Measurements from ENCODE around the gene PLOD1.
"Not testable (repeated sequence)": the region's sequence is repeated elsewhere in the genome, so short reads cannot be mapped to it uniquely, and the experiment has no call there.

PLOD1 gene

DNA sequence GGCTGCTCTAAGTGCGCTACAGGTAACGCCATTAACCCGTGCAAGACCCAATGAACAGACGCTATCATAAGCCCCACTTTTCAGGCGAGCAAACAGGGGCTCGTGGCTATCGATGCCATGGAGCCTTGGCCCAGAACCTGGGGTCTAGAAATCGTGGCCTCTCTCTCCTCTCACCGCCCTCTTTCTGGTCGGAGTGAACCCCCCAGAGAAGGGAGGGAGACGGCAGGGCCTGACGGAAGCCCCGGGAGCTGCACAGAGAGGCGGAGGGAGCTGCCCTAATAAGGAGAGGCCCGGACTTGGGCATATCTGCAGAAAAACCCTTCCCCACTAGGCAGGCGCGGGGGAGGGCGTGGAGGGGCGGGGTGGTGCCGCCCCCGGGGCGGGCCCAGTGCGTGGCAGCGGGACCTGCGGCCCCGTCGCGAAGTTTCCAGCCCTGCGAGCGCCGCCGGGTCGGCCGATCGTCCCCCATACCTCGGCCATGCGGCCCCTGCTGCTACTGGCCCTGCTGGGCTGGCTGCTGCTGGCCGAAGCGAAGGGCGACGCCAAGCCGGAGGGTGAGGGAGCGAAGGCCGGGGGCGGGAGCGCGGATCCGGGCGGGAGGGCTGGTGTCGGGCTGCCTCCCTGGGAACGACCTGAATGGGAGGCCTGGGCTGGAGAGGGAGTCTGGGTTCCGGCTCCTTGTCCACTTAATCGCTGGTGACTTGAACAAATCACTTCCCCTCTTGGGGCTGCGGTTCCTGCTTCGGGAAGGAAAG is at the start of gene PLOD1:
TSS of gene PLOD1 (plus strand) at position 416 of the 755 bp plus-strand sequence. CDS start at position 479, 63 bp downstream.
- no peak for DNase-seq

DNA sequence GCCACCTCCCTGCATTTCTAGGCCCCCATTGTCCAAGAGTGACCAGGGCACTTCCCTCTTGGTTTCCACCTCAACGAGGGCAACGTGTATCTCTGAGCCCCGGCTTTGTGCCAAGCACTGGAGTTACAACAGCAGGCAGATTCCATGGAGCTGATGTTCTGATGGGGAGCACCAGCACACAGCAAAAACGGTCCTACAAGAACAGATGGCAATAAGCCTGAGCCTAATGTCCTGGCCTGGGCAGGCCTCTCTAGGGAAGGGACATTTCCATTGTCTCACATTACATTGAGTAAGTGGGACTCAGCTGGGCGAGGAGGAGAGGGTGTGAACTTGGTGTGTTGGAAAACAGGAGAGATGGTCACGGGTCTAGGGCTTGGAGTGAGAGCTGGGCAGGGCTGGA is 48.6 kb upstream of the PLOD1 start:
- no peak for DNase-seq

DNA sequence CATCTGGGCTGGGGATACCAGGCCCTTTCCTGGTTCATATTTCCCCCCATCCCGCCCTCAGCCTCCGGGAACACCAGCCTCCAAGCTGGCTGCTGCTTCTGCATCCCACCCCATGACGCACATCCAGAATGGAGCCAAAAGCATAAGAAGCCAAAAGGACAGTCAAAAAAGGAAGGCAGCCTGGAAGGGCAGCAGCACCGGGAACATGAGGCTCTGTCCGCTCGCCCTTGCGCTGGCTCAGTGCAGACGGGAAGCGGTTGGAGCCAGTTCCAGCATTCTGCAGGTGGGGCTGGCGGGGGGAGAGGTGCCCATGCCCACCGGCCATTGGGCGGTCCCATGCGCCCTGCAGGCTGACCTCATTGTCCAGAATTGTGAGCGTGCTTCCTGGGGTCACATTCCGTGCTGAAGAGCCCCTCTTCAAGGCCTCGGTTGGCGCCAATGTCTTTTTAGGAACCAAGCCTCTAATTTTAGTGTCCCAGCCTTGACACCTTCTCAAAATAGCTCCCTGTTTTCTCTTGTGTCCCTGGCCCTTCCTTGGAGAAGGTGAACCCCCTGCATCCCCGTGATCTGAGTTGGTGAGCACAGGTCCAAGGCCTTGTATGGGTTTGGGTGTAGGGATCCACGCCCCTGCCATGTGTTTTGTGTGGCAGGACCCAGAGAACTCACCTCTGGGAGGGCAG is 47.4 kb upstream of the PLOD1 start:
- no peak for DNase-seq

DNA sequence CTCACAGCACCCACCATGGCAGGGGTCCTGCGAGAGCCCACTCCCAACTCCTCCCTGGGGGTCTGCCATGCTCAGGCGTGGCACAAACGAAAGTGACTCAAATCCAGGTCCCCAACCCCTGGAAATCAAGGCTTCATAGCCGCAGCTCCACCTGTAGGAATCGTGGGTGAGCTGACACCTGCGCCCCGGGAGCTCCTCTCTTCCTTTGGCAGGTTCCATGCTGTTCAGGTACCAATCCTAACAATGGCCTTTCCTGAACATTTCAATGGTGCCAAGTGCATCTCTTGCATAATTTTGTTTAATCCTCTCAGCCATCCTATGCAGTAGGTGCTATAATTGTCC is 46.9 kb upstream of the PLOD1 start:
- DNase-seq = no peak

DNA sequence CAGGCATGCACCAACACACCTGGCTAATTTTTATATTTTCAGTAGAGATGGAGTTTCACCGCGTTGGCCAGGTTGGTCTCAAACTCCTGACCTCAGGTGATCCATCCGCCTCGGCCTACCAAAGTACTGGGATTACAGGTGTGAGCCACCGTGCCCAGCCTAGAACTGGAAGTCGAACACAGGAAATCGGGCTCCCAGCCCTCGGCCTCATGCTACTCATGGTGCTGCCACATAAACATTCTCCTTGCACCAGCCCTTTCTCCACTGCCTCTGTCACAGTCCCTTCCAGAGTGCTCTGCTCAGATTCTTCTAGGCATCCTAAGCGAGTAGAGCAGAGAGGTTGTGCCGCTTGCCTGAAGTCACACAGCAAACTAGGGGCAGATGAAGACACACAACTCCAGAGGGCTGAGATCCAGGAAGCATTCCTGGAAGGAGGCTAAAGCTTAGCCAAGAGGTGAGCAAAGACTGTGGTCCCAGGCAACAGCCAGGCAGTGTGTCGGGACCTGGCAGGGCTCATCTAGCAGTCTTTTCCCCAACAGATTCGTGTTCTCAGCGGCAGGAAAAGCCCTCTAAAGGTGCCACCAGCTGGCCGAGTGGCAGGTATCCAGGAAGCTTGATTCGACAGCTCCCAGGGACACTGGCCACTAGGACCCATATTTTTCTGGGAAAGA is 46.2 kb upstream of the PLOD1 start:
- DNase-seq = no peak

DNA sequence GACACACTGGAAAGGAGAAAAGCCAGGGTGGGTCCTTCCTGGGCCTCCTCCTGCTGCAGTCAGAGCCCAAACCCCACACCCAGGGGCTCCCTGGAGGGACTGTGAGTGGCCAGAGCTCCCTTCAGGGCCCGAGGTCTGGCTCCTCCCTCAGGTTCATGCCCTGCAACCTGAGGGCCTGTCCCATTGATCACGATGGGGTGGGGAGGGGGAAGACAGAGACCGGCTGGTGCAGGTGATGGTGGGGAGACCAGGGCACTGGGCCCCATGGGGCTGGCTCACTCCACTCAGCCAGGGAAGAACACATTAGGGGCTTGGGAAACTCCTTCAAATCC is 45.7 kb upstream of the PLOD1 start:
- DNase-seq = no peak

DNA sequence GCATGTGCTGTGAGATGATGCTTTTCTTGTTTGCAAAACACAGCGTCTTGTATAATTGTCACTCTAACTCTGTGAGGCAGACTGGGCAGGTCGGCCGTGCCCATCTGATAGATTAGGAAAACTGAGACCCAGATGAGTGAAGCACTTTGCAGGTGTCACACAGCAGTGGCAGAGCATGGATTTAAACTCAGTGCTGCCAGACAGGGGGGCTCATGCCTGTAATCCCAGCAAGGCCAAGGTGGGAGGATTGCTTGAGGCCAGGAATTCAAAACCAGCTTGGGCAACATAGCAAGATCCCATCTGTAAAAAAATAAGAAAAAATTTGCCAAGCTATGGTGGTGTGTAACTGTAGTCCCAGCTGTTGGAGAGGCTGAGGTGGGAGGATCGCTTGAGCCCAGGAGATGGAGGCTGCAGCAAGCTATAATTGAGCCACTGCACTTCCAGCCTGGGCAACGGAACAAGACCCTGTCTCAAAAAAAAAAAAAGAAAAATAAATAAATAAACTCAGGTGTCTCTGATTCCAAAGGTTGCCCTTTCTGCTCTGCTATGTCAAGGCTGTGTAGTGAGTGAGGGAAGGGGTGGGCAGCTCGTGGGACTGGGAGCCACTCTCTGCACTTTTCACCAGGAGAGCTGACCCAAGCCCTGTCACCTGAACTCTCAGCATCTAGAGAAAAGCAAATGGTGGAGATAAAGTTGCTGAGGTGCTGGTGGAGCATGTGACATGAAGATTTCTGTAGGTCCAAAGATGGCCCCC is 42.9 kb upstream of the PLOD1 start:
- no peak for DNase-seq

DNA sequence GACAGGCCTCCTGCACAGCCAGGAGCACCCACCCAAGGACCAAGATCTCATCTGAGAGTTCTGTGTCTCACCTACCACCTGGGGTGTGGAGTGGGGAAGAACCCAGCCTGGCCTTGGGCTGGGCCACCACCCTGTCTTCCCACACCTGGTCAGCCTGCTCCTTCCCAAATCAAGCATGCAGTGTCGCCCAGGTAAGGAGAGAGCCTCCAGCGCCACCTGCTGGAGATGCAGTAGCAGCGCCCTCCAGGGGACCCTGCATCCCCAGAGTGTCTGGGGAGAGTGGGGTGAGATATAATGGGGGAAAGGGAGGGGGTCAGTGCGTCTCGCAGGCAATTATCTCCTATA is 40.6 kb upstream of the PLOD1 start:
- DNase-seq = no peak

DNA sequence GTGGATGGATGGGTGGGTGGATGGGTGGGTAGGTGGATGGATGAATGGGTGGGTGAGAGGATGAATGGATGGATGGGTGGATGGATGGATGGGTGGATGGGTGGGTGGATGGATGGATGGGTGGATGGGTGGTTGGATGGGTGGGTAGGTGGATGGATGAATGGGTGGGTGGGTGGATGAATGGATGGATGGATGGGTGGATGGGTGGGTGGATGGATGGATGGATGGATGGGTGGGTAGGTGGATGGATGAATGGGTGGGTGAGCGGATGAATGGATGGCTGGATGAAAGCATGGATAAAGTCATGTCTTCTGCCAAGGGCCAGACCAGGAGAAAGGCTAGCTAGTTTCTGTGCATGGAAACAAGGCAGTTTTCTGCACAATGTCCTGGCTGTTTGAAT is 40.0 kb upstream of the PLOD1 start:
- not testable (repeated sequence) for DNase-seq

DNA sequence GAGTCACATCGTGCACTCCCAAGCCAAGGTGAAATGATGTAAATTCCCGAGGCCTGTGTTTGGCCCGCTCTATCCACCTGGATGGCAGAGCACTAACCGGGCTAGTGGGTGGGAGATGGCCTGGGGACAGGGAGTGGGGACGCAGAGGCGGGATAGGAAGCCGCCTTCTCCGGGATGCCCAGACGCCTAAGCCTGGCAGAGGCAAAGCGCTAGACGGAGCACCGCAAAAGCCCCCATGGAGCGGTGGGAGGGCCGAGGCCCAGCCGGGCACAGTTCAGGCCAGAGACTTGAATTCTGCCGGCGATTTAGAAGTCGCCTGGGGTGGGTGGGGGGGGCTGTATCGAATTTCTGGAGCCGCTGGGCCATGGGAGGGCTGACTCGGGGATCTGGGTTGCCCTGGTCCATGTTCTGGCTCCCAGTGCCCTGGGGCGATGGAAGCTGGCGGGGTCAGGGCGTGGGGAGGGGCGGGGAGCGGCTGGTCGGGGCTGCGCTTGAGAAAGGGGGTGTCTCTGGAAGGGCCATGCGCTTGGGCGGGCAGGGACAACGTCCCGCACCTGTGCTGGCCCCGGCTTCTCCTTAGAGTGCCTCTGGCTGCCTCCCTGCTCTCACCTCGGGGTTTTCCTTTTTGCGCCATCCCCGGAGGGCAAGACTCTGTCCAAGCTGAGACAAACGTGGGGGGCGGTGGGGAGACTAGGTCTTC is 36.3 kb upstream of the PLOD1 start:
- no peak for DNase-seq

DNA sequence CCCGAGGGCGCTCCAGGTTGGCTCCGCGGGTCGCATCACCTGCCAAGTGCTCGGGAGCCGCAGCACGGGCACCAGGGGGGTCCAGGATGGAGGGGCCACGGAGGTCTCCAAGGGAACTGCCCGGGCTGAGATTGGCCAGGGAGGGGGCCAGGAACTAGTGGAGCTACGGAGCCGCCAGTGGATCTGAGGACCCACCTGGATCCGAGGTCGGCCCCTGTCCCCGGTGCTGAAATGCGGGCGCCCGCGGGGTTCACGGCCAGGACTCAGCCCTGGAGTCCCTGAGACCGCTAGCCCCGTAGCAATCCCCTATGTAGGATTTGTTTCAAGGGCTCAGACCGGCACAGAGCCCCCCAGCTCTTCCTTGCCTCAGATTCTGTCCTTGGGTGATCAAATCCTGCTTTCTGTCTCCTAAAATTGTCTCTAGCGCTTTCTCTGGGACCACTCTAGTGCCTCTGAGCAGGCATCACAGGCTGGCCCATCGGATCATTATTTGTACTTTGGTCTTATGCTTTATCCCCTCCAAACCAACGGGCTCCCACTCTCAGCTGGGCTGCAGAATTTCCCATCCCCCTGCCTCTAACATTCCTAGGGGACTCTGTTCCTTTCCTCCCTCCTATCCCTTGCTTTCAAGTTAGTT is 35.6 kb upstream of the PLOD1 start:
- DNase-seq = no peak

DNA sequence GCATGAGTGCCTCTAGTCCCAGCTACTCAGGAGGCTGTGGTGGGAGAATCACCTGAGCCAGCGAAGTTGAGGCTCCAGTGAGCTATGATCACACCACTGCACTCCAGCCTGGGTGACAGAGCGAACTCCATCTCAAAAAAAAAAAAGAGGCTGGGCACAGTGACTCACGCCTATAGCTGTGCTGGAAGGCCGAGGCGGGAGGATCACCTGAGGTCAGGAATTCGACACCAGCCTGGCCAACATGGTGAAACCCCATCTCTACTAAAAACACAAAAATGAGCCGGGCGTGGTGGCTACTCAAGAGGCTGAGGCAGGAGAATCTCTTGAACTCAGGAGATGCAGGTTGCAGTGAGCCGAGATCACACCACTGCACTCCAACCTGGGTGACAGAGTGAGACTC is 33.1 kb upstream of the PLOD1 start:
- not testable (repeated sequence) for DNase-seq

DNA sequence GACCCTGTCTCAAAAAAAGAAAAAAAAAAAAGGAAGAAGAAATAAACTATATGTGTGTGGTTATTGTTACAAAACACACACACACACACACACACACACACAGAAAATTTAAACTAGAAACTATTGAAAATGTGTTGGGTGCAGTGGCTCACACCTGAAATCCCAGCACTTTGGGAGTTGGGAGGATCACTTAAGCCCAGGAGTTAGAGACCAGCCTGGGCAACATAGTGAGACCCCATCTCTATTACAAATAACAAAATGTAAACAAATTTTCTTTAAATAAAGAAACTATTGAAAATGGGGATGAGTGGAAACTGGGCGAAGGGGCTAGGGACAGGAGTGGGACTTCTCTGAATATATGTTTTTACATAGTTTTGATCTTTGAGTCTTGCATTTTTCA is 31.3 kb upstream of the PLOD1 start:
- no peak for DNase-seq

DNA sequence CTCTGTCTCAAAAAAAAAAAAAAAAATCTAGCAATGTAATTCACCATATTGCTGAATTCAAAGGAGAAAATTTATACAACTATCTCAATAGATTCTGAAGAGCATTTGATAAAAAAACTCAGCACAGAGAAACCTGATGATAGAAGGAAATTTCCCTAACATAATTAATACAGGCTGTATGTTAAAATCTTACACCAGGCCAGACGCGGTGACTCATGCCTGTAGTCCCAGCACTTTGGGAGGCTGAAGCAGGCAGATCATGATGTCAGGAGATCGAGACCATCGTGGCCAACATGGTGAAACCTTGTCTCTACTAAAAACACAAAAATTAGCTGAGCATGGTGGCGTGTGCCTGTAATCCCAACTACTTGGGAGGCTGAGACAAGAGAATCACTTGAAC is 30.4 kb upstream of the PLOD1 start:
- not testable (repeated sequence) for DNase-seq

DNA sequence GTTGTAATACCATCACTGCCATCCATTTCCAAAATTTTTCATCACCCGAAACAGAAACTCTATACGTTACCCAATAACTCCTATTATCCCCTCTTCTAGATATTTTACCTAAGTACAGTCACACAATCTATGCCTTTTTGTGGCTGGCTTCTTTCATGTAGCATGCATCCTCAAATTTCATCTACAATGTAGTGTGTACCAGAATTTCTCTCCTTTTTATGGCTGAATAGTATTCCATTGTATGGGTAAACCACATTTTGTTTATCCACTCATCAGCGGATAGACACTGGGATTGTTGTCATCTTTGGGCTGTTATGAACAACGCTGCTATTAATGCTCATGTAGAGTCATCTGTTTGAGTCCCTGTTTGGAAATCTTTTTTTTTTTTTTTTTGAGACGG is 29.5 kb upstream of the PLOD1 start:
- no peak for DNase-seq

DNA sequence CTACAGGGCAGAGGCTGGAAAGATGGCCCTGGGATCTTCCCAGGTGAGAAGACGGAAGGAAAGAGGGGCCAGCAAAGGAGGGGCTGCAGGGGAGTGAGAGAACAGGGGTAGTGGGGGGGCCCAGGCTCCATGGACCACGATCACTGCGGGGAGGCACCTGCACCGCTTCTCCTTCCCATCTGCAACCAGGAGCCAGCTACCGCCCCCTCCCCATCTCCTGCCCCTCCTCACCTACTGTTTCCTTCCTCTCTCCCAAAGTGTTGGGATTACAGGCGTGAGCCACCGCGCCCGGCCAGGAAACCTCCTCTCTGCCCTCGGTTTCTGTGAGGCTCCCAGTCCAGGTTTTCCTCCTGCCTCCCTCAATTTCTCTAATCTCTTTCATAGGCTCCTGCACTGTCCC is 27.6 kb upstream of the PLOD1 start:
- no peak for DNase-seq

DNA sequence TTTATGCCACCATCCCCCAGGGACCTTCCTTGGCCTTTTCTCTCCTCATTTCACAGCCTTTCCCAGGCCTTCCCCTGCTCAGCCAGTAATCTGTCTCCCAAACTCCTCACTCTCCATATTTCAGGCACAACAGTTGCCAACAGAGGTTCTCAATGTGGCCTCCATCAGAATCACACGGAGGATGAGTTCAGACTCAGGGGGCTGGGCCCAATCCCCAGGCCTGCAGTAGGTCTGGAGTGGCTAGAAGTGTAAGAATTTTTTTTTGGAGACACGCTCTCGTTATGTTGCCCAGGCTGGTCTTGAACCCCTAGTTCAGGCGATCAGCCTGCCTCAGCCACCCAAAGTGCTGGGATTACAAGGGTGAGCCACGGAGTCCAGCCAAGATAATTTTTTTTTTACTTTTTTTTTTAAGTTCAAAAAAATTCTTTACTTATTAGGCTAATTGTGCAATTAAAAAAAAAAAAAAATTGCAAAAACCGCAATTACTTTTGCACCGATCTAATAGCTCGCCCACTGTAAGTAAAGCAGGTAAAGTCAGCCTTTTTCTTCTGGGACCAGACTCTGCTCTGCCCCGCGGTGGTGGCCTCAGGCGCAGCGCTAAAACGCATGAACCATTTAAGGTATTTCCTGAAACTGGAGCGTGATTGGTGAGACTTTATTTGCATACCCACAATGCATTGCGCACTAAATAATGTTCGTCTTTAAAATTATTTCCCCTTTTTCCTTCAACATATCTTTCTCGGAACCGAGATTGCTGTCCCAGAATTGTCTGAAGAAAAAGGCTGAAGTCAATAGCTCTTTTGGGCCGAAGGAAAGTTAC is 27.0 kb upstream of the PLOD1 start:
- DNase-seq = no peak

DNA sequence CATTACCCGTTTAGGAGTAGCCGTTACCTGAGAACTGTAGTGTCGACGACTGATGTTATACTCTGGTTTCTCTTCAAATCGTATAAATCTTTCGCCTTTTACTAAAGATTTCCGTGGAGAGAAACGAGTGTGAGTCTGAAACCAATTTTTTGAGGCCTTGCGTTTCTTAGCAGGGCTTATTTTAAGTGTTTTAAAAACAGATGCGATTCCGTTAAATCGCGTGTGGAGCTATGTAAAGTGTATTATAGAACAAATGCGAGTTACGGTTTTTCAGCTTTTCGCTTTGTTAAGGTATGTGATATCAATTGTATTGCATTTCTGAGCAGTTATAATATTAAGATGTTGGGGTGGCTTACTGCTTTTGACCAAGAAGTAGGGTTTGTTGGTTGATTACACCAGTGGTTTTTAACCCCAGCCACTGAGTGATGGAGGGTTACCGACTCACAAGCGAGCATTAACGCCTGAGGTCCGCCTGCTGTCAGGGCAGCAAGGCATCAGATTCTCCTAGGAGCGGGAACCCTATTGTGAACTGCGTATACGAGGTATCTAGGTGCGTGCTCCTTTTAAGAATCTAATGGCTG is 26.3 kb upstream of the PLOD1 start:
- no peak for DNase-seq

DNA sequence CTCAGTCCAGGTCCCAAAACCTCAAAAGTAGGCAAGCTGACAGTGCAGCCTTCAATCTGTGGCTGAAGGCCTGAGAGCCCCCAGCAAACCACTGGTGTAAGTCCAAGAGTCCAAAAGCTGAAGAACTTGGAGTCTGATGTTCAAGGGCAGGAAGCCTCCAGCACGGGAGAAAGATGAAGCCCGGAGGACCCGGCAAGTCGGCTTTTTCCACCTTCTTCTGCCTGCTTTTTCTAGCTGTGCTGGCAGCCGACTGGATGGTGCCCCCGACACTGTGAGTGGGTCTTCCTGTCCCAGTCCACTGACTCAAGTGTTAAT is 23.6 kb upstream of the PLOD1 start:
- not testable (repeated sequence) for DNase-seq

DNA sequence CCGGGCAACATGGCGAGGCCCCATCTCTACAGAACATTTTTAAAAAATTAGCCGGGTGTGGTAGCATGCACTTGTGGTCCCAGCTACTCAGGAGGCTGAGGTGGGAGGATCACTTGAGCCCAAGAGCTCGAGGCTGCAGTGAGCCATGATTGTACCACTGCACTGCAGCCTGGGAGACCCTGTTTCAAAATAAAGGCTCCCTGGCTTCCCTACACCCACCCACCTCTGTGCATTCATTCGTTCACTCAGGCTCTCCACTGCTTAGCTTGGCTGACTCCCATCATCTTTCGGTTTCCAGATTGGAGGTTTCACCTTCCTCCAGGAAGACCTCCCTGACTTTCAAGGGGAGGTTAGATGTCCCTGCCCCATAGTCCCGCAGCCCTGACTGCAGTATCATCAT is 22.5 kb upstream of the PLOD1 start:
- no peak for DNase-seq

DNA sequence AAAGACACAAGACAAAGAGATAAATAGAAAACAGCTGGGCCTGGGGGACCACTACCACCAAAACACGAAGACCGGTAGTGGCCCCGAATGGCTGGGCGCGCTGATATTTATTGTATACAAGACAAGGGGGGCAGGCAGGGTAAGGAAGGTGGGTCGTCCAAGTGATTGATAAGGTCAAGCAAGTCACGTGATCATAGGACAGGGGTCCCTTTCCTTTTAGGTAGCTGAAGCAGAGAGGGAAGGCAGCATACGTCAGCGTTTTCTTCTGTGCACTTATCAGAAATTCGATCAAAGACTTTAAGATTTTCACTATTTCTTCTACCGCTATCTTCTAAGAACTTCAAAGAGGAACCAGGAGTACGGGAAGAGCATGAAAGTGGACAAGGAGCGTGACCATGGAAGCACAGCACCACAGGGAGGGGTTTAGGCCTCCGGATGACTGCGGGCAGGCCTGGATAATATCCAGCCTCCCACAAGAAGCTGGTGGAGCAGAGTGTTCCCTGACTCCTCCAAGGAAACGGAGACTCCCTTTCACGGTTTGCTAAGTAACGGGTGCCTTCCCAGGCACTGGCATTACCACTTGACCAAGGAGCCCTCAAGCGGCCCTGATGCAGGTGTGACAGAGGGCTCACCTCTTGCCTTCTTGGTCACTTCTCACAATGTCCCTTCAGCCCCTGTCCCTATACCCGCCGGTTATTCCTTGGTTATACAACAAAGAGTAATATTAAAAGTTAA is 21.9 kb upstream of the PLOD1 start:
- not testable (repeated sequence) for DNase-seq
